ENCODE results near the gene PIP4K2C. TPM values are rescaled to one million over a fixed set of nuclear protein-coding genes. Genes with fewer than 3 reads are reported as not detected.

PIP4K2C gene
- total RNA-seq, 1 experiment from 2014 or later = 37.1 TPM

DNA sequence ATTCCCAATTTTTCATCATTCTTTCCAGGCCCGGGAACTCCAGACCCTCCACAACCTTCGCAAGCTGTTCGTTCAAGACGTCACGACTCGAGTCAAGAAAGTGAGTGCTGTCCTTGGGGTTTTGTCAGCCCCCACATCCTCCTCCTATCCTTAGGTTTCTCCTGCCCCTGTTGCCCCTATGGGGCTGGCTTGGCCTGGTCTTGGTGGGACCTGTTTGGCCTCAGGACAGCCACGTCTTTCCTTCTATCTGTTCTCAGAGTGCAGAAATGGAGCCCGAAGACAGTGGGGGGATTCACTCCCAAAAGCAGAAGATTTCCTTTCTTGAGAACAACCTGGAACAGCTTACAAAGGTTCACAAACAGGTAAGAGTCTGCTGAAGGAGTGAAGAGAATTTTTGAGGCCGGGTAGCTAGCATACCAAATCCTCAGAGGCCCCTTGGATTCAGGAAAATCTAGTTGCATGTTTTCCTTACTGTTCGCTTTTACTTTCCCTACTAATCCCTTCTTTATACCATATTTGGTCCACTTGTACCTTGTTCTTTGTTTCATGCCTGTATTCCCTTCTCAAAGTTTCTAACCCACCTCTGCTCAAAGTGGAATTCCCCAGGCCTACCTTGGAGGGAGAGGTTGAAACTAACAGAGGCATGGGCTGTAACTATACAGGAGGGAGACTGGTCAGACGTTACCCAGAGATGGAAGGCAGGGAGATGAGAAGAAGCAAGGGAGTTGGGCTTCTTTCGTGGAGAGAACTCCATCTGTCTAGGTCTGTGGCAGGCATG is 12.8 kb upstream of the PIP4K2C start:
- Histone ChIP-seq H2BK5ac (ENCODE audit: insufficient read length, low read length) (no peak overlapping the region), H3T11ph (ENCODE audit: low read length) (no peak overlapping the region), H3K14ac (ENCODE audit: insufficient read depth, low read length) (no peak overlapping the region), H3K23ac (ENCODE audit: insufficient read length, low read depth, low read length) (no peak overlapping the region), H4K5ac (ENCODE audit: insufficient read length, low read depth, low read length) (no peak overlapping the region), H4K8ac (replicated peaks; ENCODE audit: insufficient read length, low read depth, low read length) (no peak overlapping the region), H2BK20ac (ENCODE audit: low read depth, low read length, poor library complexity, severe bottlenecking) (no peak overlapping the region), H2AFZ (ENCODE audit: low read length) (no peak overlapping the region), H2BK120ac (ENCODE audit: low read depth, low read length, poor library complexity, severe bottlenecking) (no peak overlapping the region), H4K91ac (ENCODE audit: insufficient read length, low read depth, low read length) (no peak overlapping the region), H3K18ac (ENCODE audit: insufficient read length, low read depth, low read length) (no peak overlapping the region), H3K4me2 (ENCODE audit: insufficient read depth, insufficient read length, low read length) (no peak overlapping the region), H3K4me1 (ENCODE audit: insufficient read depth, low read length) (no peaks in the 10 kb centered on the region), H3K4ac (ENCODE audit: low read depth, low read length) (no peak overlapping the region), H4K20me1 (ENCODE audit: control insufficient read depth, insufficient read depth, insufficient read length) (no peaks in the 10 kb centered on the region), H3K79me1 (ENCODE audit: insufficient read depth, low read depth, low read length, poor library complexity, severe bottlenecking) (no peaks in the 10 kb centered on the region), H3K79me2 (ENCODE audit: insufficient read depth, low read length) (0 out of 2 replicates have a peak, but pooled peaks cover 2% of the 10 kb centered on the region), H3K9me3 (ENCODE audit: control insufficient read depth, low read depth, low read length) (no peaks in the 10 kb centered on the region), H2AK5ac (ENCODE audit: insufficient read length, low read length) (no peak overlapping the region), H3K9ac (ENCODE audit: extremely low read depth, insufficient read length, low read length) (no peak overlapping the region), H2BK12ac (ENCODE audit: insufficient read length, low read depth, low read length) (no peak overlapping the region), H3K27me3 (ENCODE audit: insufficient read depth, low read length) (no peaks in the 10 kb centered on the region), H3K23me2 (ENCODE audit: insufficient read length, low read depth, low read length, poor library complexity, severe bottlenecking) (no peaks in the 10 kb centered on the region), H2BK15ac (ENCODE audit: low read depth, low read length) (no peak overlapping the region), H3K56ac (ENCODE audit: insufficient read length, low read depth, low read length) (no peak overlapping the region), H3K27ac (ENCODE audit: insufficient read length, low read depth, low read length) (no peak overlapping the region)
- no peaks in the 10 kb centered on the region for H3K27me3 Mint-ChIP-seq (ENCODE audit: low read depth)
- no peaks in the 10 kb centered on the region for H3K9me3 Mint-ChIP-seq
- TF ChIP-seq, protein P1, sequence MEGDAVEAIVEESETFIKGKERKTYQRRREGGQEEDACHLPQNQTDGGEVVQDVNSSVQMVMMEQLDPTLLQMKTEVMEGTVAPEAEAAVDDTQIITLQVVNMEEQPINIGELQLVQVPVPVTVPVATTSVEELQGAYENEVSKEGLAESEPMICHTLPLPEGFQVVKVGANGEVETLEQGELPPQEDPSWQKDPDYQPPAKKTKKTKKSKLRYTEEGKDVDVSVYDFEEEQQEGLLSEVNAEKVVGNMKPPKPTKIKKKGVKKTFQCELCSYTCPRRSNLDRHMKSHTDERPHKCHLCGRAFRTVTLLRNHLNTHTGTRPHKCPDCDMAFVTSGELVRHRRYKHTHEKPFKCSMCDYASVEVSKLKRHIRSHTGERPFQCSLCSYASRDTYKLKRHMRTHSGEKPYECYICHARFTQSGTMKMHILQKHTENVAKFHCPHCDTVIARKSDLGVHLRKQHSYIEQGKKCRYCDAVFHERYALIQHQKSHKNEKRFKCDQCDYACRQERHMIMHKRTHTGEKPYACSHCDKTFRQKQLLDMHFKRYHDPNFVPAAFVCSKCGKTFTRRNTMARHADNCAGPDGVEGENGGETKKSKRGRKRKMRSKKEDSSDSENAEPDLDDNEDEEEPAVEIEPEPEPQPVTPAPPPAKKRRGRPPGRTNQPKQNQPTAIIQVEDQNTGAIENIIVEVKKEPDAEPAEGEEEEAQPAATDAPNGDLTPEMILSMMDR (conservative IDR thresholded peaks at IDR 0.05) = no peak
- DNase-seq = no peak
- no peak overlapping the region for H3K4me3 Mint-ChIP-seq
- H3K36me3 Mint-ChIP-seq (ENCODE audit: insufficient read depth in 1 of 3, low read depth in 3 of 3) = peaks cover 40 to 78% (median 61%) of the 10 kb centered on the region in 3 experiments; a peak in 6 of 7 replicates
- WGBS (ENCODE audit: extremely low coverage, insufficient read length, low lambda C conversion rate) = no CpG with 5 or more reads among the region's 12 CpGs
- no peak overlapping the region; a peak in 1 of 7 replicates for H3K27ac Mint-ChIP-seq
- H3K4me1 Mint-ChIP-seq = no peaks in the 10 kb centered on the region

All from H9 (cell line).